Femur (tissue), 1 donor: ENCODE measurements around the gene MS4A5.
"Not testable (repeated sequence)": the region's sequence is repeated elsewhere in the genome, so short reads cannot be mapped to it uniquely, and the experiment has no call there.

Experiments
- DNase-seq: peaks from one replicate; pipeline ENCODE4 v3.0.0-alpha.2; 2017

MS4A5 gene, protein sequence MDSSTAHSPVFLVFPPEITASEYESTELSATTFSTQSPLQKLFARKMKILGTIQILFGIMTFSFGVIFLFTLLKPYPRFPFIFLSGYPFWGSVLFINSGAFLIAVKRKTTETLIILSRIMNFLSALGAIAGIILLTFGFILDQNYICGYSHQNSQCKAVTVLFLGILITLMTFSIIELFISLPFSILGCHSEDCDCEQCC

DNA sequence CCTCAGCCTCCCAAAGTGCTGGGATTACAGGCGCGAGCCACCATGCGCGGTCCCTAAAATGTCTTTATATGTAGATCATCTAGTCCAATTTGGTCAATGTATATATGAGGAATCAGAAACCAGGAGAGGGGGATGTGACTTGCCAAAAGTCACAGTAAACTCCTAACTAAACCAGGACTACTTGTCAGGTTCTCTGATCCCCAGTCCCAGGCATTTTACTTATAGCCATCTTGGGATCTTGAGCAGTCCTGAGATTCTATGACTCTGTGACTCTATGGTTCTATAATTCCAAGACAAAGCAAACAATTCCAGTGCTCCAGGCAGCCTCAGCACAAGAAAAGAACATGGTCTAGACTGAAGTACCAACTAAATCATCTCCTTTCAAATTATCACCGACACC, at the start of gene MS4A5:
Gene MS4A5 (plus strand): TSS at position 301 of the 400 bp plus-strand sequence. CDS start 103 bp downstream, outside the sequence.
- no peak for DNase-seq

DNA sequence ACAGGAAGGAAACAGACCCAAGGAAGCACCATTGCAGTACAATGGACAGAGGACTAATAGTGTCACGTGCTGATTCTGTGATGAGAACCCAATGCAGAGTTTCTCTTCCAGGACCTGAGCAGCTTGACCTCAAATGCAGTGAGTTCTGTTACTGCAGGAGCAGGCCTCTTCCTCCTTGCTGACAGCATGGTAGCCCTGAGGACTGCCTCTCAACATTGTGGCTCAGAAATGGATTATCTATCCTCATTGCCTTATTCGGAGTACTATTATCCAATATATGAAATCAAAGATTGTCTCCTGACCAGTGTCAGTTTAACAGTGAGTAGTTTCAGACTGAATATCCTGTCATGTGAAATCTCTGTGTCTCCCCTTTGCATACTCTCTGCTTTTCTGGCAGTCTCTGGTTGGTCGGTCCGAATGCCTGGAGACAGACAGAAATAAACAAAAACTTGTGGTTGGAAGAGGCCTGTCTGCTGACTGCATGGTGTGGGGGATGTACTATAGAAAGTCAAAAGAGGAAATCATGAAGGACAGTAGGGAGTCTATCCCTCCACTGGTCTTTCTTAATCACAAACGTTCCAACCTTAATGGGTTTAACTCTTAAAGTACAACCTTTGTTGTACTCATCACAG, 40.0 kb upstream of the MS4A5 start:
- no peak for DNase-seq

DNA sequence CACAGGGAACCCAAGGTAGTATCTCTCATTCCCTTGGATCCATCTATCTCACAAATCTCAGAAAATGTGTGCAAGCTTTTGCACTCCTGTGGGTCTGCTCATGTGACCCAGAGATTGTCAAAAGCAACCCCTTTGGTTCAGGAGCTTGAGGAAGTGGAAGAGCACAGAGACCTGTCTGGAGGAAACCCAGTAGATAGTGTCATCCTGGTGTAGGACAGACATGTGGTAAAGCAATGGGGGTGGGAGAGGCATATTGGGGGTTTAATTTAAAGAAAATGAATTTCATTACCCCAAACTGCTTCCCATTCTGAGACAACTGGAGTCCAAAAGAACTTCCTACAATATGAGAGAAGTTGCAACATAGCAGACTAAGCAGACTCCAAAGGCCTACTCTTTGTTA, 39.0 kb upstream of the MS4A5 start:
- DNase-seq = no peak

DNA sequence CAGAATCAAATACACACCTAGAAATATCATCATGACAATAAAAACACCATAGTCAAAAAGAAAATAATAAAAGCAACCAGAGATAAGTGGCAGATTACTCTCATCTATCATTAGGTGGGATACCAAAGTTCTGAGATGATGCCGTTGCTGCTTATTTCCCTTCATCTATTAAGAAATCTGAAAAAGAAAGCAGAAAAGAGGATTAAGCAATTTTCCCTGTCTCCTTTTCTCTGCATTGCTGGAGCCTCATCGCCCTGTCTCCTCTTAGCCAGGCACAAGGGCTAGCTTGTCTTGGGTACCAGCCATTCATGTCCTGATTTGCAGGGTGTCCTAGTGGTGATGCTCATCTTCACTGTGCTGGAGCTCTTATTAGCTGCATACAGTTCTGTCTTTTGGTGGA, 37.0 kb upstream of the MS4A5 start:
- no peak for DNase-seq

DNA sequence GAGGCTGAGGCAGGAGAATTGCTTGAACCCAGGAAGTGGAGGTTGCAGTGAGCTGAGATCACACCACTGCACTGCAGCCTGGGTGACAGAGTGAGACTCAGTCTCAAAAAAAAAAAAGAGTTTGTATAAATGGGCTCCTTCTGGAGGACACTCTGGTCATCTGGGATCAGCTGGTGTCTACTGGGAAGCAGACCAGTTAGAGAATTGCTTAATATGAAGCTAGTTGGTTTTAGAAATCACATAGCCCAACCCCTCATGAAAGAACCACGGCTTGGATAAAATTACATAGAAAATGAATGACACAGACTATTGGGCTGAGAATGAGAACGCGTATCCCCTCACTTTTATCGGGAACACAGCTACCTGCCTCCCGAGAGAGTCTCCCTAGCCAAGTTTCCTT, 36.4 kb upstream of the MS4A5 start:
- DNase-seq = no peak

DNA sequence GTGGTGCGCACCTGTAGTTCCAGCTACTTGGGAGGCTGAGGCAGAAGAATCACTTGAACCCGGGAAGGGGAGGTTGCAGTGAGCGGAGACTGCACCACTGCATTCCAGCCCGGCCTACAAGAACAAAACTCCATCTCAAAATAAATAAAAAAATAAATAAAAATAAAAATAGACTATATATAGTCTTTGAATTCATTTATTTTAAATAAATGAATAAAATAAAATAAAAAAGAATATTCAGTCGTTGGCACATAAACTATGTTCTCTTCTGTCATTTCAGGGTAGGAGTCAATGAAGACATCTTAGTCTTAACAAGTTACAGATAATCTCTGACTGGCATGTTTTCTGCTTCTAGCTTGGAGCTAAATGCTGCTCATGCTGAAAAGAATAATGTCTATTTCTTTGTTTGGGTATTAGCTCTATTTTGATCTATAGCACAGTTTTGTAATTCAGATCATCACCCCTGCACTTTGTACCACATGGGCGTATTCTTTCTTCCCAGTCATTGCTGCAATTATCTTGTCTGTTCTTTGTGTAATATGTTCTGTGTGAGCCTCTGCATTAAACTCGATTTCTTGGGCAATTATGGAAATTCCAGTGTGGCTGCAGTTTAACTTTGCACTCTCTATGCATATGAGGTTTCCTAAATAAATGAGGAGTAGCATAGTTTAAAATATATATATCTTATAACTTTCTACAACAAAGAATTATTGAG, 34.5 kb upstream of the MS4A5 start:
- no peak for DNase-seq

DNA sequence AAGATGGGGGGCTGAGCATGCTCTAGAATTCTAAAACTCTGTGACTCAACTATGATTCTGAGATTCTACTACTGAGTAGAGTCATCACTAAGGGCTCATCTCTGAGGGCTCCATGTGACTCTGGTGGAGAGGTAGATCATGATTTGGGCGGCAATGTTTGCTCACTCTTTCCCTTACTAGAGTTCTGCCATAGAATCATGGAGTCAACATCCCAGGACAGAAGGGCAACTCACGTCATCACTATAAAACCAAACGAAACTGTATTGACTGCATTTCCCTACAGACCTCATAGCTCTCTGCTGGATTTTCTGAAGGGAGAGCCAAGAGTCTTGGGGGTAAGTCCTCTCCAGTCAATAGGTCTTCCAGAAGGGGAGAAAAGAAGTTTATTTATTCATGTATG, 33.0 kb upstream of the MS4A5 start, which contains the start of gene MS4A14:
Gene MS4A14 (plus strand): TSS at position 78 of the 400 bp plus-strand sequence. CDS start 120 bp downstream, at position 198.
- DNase-seq = no peak

DNA sequence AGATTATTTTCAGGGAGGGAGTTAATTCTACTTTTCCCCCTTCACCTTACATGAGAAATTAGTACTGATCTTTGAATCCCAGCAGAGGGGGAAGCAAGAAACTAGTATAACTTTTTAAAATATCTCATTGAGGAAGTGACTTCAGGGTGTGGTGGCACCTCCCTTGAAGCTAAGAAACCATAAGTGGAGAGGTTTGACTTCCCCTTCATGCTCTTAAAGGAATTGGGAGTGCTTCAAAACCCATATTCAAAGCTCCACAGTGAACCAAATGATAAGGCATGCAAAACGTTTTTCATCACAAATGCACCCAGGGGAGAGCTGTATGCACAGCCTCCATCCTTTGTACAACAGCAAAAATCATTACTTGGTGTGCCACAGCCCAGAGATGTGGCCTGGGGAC, 32.6 kb upstream of the MS4A5 start:
- no peak for DNase-seq

DNA sequence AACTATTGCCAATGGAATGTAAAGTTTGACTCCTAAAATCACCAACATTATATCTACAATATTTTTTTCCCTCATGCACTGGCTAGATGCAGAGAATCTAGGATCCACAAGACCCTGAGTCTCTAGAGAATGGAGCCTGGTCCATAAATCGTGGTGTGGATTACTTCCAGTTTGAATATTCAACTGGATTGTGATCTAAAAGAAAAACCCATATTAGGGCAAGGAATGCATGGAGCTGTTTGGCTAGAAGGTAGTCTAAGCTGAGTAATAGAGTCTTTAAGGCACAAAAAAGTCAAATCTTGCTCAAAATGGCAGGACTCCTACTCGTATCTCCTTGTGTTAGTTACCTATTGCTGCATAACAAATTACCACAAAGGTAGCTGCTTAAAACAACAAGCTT, 9.4 kb upstream of the MS4A5 start:
- DNase-seq = no peak

DNA sequence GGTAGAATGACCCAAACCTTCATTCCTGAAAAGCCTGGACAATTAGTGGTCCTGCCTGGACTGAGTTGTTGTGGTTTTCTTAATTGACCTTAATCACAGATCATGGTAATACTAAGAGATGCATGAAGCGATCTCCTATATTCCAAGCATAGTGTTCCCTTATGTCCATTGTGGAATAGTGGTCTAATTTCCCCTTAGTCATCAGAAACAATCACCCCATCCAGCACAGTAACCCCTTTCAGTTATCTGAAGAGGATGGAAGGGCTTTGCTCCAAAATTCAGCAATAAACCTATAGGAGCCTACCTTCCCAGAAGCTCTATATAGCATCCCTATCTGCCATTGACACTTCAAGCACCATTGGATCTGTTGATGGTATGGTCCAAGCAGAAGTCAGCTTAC, 6.8 kb upstream of the MS4A5 start:
- no peak for DNase-seq

DNA sequence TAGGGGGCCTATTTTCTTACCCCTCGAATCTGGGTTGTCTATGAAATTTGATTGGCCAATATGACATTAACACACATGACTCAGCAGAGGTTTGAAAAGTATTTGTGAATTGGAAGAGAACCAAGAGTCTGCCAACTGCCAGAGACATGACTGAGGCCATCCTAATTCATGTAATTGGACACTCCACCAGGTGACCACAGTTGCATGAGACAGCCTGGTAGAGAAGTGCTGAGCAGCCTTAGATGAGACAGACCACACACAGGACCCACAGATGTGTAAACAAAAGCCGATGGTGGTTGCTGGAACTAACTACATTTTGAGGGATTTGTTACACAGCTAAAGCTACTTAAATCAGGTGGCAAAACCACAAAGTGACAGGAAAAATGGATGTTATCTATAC, 855 bp upstream of the MS4A5 start:
- DNase-seq = no peak

DNA sequence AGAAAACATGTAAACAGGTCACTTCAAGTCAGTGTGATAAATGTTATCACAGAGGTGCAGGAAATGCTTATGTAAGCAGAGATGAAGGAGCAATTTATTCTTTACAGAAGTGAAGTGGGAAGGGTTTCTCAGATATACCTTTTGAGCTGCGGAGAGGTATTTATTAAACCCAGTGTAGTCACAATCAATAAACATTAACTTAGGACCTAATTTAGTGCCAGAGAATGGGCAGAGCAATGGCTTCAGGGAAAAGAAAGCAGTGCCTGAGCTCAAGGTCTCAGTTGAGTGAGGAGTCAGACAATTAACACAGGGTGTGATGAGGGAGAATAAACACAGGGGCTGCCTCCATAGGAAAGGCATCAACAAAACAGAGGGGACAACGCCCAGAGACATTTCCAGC, 1.9 kb downstream of the MS4A5 start:
- DNase-seq = no peak

DNA sequence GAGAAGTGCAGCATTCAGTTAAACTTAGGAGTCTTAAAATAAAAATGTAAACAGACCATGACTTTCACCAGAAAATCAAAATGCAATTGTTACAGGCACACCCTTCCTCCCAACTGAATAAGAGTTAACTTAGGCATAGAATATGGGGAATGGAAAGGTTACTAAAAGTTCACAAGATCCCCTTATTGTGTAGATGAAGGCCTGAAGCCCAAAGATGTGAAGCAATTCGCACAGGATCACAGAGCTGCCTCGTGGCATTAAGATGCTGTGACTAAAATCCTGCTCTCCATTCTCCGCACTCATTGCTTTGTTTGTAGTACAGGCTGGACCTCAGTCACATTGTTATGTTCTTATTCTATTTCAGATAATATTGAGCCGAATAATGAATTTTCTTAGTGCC, 4.0 kb downstream of the MS4A5 start:
- no peak for DNase-seq

DNA sequence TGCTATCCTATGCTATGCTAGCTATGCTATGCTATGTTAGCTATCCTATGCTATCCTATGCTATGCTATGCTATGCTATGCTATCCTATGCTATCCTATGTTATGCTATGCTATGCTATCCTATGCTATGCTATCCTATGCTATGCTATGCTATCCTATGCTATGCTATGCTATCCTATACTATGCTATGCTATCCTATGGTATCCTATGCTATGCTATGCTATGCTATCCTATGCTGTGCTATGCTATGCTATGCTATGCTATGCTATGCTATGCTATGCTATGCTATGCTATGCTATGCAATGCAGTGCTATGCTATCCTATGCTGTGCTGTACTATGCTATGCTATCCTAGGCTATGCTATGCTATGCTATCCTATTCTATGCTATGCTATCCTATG, 17.7 kb downstream of the MS4A5 start:
- DNase-seq = no peak

DNA sequence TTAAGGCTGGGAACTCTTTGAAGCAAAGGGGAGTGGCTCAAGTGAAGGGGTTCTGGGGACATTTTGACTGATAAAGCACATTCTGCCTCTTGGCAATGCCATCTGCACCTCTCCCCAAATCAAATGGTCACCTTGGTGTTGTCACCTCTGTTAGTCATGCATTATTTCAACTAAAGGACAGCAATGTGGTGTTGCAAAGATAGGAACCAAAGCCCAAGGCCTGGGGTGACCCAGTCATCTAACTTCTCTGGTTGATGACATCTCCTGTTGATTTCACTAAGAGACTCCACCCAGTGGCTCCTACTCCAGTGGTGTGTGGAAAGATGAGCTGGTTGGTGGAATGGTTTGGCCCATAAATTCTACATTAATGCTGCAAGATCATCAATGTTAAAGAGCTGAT, 18.5 kb downstream of the MS4A5 start:
- no peak for DNase-seq

DNA sequence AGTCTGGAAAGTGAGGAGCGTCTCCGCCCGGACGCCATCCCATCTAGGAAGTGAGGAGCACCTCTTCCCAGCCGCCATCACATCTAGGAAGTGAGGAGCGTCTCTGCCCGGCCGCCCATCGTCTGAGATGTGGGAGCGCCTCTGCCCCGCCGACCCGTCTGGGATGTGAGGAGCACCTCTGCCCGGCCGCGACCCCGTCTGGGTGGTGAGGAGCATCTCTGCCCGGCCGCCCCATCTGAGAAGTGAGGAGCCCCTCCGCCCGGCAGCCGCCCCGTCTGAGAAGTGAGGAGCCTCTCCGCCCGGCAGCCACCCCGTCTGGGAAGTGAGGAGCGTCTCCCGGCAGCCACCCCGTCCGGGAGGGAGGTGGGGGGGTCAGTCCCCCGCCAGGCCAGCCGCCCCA, 21.8 kb downstream of the MS4A5 start:
- DNase-seq = not testable (repeated sequence)

DNA sequence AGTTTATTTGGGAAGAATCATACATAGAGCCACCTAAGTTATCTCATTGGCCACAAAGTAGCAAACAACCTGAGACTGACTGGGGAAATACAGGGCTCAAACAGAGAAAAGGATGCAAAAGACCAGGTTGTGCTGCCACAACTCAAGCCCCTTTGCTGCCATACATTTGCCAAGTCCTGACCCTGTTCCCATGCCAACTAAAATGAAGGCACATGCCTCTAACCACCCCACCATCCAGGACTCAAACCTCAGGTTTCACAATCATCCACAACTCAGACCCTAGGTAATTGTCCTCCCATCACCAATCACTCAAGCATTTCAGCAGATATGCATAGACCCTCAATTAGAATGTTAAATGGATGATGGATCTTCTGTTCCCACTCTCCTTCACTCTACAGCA, 24.8 kb downstream of the MS4A5 start:
- no peak for DNase-seq

DNA sequence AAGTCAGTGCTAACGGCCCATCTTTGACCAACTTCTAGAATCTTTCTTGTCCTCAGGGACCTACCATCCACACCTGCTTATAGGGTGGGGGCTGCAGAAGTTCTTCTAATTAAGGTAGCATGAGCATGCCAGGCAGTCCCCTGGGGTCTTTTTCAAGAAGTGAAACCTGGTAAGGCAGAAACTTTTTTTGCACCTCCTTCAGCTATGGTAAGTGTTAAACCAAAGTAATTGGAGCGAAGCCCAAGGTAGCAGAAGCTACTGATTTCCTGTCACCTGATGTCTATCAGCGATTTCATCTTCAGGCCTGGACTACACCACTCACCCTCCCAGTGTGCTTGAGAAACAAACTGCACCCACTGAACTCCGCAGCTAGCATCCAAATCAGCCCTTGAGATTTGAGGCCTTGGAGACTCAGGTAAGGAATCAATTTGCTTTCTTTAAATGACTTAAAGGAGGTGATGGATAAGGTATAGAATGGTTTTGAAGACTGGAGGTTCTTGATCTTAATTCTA, 26.2 kb downstream of the MS4A5 start, which contains the start of gene MS4A1:
Gene MS4A1 (plus strand): TSS at position 317 of the 512 bp plus-strand sequence. CDS start 6,528 bp downstream, outside the sequence.
- no peak for DNase-seq

DNA sequence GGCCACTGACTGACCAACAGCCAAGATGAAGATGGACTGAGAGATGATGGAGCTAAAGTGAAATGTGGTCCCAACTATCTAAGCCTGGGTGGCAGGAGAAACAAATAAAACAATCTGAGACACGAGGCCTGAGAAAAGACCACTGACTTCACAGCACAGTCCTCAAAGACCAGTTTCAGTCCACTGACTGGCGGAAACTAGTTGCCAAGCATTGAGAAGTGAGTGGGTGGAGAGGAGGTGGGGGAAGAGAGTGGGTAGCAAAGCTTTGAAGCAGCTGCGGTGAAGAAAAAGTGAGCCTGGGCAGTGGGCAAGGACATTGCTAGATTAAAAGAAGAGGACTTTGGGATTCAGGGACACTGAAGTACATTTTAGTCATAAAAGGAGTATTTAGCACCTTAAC, 28.2 kb downstream of the MS4A5 start:
- no peak for DNase-seq

DNA sequence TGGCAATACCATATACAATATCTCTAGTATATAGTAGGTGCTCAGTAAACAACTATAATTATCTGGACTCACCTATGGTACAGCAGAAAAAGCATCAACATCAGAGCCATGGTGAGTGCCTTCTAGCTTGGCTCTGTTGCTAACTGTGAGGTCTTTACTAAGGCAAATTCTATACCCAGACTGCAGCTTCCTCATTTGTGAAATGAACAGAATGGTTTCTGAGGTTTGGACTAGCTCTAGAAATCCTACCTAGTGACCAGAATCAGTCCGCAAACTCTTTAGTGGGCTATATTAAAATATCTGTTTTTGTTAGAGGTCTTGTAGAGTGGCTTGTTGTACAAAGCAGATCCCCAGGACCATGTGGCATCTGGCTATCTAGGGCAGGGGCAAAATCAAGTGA, 30.0 kb downstream of the MS4A5 start:
- DNase-seq = no peak

DNA sequence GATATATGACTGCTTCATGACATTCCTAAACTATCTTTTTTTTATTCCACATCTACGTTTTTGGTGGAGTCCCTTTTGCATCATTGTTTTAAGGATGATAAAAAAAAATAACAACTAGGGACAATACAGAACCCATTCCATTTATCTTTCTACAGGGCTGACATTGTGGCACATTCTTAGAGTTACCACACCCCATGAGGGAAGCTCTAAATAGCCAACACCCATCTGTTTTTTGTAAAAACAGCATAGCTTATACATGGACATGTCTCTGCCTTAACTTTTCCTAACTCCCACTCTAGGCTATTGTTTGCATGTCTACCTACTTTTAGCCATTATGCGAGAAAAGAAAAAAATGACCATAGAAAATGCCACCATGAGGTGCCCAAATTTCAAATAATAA, 39.5 kb downstream of the MS4A5 start:
- DNase-seq = no peak

DNA sequence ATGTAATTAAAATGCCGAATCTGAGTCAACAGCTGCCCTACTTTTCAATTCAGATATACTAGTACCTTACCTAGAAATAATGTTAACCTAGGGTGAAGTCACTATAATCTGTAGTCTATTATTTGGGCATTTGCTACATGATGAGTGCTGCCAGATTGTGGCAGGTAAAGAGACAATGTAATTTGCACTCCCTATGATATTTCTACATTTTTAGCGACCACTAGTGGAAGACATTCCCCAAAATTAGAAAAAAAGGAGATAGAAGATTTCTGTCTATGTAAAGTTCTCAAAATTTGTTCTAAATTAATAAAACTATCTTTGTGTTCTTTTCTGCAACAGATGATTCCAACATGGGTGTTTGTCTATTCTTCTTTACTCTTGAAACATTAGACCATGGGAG, 40.4 kb downstream of the MS4A5 start:
- no peak for DNase-seq

DNA sequence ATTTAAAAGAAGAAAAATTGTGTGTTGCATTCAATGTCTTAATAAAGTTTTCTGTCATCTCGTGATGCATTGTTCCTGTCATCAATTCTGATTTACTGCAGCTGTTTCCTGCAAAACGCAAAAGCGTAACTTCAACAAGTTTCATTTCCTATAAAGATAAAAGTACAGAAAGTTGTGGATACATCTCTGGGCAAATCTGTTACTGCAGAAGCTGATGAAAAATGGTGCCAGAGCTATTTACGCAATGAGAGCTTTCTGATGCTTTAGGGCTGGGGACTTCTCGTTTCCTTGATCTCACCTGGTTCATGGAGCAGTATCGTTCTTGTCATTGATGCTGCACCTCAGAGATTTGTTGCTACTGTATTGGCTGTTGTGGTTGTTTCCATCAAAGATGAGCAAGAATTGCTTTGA, 47.7 kb downstream of the MS4A5 start:
- DNase-seq = no peak

DNA sequence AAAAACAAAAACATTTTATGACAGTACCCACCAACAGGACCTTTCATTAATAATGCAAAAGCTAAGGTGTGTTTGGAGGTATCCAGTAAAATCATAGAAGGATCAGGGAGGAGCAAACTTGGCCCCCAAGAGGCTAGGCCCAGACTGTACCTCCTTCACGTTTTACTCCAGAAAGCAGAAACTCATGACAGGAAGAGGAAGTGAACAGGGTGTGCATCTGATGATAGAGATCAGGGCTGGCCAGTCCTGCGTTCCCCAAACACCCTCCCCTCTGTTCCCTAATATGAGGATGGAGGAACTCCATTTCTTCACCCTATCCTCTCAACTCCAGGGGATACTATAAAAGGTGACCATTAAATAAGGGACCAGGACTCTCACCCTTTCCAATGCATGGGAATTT, 53.0 kb downstream of the MS4A5 start:
- no peak for DNase-seq
